BLaER1 treated with 17β-estradiol and CSF1 and Interleukin-3, amounts not matched to agents 10 nM and 100 nM (cell line): ENCODE results near the gene ZSCAN21.
A peak's percentile ranks its signal among the peaks of the same experiment; 100 is the strongest.

ENCODE experiments used
- H3K27ac ChIP-seq, 11 experiments: shearing (Covaris generic); formaldehyde crosslinking; 2 replicates each; pipeline ENCODE4 v1.8.1; 2022
- H3K27me3 ChIP-seq, 11 experiments: shearing (Covaris generic); formaldehyde crosslinking; 2 replicates each; pipeline ENCODE4 v1.8.1; 2022
- H3K36me3 ChIP-seq, 11 experiments: shearing (Covaris generic); formaldehyde crosslinking; 2 replicates each; pipeline ENCODE4 v1.8.1; 2022
- H3K4me1 ChIP-seq, 10 experiments: shearing (Covaris generic); formaldehyde crosslinking; 2 replicates each; pipeline ENCODE4 v1.8.1; 2022
- H3K4me2 ChIP-seq, 11 experiments: shearing (Covaris generic); formaldehyde crosslinking; 2 replicates each; pipeline ENCODE4 v1.8.1; 2022
- H3K4me3 ChIP-seq, 10 experiments: shearing (Covaris generic); formaldehyde crosslinking; 2 replicates each; pipeline ENCODE4 v1.8.1; 2022
- H3K9ac ChIP-seq, 11 experiments: shearing (Covaris generic); formaldehyde crosslinking; 2 replicates each; pipeline ENCODE4 v1.8.1; 2022
- H3K9me3 ChIP-seq, 11 experiments: shearing (Covaris generic); formaldehyde crosslinking; replicated peaks in 1 of 11; 2 replicates each; pipeline ENCODE4 v1.8.1; 2022
- H4K20me1 ChIP-seq, 11 experiments: shearing (Covaris generic); formaldehyde crosslinking; 2 replicates each; pipeline ENCODE4 v1.8.1; 2022
- Cebpa-rat ChIP-seq, 11 experiments: shearing (Covaris generic); IDR thresholded peaks; 2 replicates each; pipeline ENCODE4 v1.8.1; 2022

Gene ZSCAN21

DNA sequence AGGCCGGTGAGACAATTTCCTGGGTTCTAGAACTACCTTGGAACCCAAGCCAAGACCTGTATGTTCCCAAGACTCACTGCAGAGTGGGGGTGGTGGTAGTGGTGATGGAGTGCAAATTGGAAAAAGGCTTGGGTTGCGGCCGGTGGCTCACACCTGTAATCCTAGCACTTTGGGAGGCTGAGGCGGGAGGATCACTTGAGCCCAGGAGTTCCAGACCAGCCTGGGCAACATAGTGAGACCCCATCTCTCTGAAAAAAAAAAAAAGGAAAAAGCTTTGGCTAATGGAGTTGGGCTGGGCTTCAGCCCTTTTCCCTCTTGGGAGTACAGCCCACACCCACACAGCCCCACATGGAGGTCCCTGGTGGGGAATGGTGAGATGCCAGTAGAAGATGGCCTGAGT, 56.0 kb downstream of the ZSCAN21 start:
- TF ChIP-seq Cebpa-rat (IDR thresholded peaks at IDR 0.05): no peak
- Histone ChIP-seq H3K36me3 (peaks cover 68 to 79% (median 74%) of the 10 kb centered on the region in 11 experiments), H3K27ac (no peak overlapping the region)

DNA sequence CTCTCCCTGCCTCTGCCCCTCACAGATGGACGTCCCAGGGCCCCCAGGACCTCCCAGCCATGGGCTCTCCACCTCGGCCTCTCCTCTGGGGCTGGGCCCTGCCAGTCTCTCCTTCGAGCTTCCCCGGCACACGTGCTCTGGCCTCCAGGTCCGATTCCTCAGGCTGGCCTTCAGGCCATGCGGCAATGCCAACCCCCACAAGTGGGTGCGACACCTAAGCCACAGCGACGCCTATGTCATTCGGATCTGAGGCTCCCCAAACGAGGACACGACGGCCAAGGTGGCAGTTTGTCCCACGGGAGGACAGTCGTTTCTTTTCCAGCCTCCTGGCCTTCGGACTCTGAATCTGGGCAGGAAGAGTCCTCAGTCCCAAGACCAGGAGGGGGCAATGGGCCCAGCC, 57.1 kb downstream of the ZSCAN21 start:
- Histone ChIP-seq H3K4me3 (no peak overlapping the region), H3K4me2 (no peak overlapping the region), H3K36me3 (peaks cover 79 to 90% (median 85%) of the 10 kb centered on the region in 11 experiments), H3K27ac (no peak overlapping the region), H3K9ac (peak overlapping the region in 1 of 11 experiments; percentile 13; a peak in 3 of 22 replicates), H3K27me3 (no peaks in the 10 kb centered on the region), H4K20me1 (peaks cover 0 to 16% (median 0%) of the 10 kb centered on the region in 11 experiments; a peak in 4 of 22 replicates), H3K9me3 (no peaks in the 10 kb centered on the region), H3K4me1 (peaks cover 8 to 40% (median 30%) of the 10 kb centered on the region in 10 experiments)
- no peak for TF ChIP-seq Cebpa-rat (IDR thresholded peaks at IDR 0.05)

More for the DNA sequence above, 56.0 kb downstream of the ZSCAN21 start:
- Histone ChIP-seq H3K4me1 (peaks cover 8 to 33% (median 23%) of the 10 kb centered on the region in 10 experiments), H3K27me3 (no peaks in the 10 kb centered on the region), H3K9me3 (no peaks in the 10 kb centered on the region), H3K4me3 (no peak overlapping the region), H3K4me2 (no peak overlapping the region), H3K9ac (peak overlapping the region in 1 of 11 experiments; percentile 32; a peak in 1 of 22 replicates), H4K20me1 (peaks cover 0 to 16% (median 0%) of the 10 kb centered on the region in 11 experiments; a peak in 5 of 22 replicates)

DNA sequence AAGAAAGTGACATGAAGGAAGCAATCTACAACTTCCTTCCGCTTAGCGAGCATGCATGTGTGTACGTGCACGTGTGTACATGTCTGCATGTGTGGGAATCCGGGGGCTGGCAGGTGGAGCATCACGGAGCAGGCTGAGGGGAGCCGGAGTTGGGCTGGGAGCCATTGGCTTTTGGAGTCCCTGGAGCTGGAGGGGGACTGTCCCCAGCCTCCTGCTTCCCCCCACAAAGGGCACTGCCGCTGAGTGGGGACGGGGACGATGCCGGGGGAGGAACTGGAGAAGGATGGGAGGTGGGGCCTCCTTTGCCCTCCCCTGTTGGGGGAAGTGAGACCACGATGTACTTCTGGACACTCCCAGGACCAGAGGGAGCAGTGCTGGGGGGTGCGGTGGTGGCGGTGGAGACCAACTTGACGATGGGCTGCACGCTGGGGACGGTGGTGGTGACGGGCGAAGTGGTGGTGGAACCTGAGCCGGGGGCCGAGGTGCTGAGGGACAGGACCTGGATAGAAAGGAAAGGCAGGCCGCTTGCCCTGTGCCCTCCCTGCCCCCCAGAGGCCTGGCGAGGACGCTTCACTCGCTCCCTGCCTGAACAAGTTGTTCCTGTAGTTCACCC, 57.7 kb downstream of the ZSCAN21 start:
- Histone ChIP-seq H3K9ac (peak overlapping the region in 3 of 11 experiments; percentile 13 to 47 (median 30); a peak in 2 of 22 replicates), H3K4me3 (no peak overlapping the region), H3K9me3 (no peaks in the 10 kb centered on the region), H3K4me2 (no peak overlapping the region), H4K20me1 (peaks cover 0 to 20% (median 0%) of the 10 kb centered on the region in 11 experiments; a peak in 4 of 22 replicates), H3K27me3 (no peaks in the 10 kb centered on the region), H3K27ac (no peak overlapping the region; a peak in 1 of 22 replicates), H3K4me1 (peaks cover 7 to 45% (median 34%) of the 10 kb centered on the region in 10 experiments), H3K36me3 (peaks cover 85 to 96% (median 91%) of the 10 kb centered on the region in 11 experiments)
- TF ChIP-seq Cebpa-rat (IDR thresholded peaks at IDR 0.05): no peak

DNA sequence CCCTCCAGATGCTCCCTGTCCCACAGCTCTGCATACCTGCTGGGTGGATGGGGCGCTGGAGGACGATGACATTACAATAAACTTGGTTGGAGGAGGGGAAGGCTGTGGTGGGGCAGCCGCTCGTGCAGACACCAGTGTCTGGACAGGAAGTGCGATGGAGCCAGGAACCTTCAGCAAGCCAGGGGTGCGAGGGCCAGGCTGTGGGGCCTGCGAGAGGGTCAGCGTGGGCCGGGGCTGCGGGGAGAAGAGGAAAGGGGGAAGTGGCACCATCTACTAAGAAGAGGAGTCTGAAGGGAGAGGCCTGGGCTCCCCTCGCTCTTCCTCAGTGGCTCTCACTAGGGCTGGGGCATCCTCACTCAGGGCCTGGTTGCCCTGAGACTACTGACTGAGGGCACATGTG, 58.3 kb downstream of the ZSCAN21 start:
- TF ChIP-seq Cebpa-rat (IDR thresholded peaks at IDR 0.05): no peak
- no peaks in the 10 kb centered on the region for H3K27me3 ChIP-seq
- H3K36me3 ChIP-seq: peaks cover 91 to 100% (median 97%) of the 10 kb centered on the region in 11 experiments
- H3K9me3 ChIP-seq: no peaks in the 10 kb centered on the region
- H3K4me1 ChIP-seq: peaks cover 5 to 44% (median 31%) of the 10 kb centered on the region in 10 experiments; a peak in 19 of 20 replicates
- H4K20me1 ChIP-seq: peaks cover 0 to 22% (median 0%) of the 10 kb centered on the region in 11 experiments; a peak in 4 of 22 replicates
- H3K4me3 ChIP-seq: no peak overlapping the region
- H3K27ac ChIP-seq: no peak overlapping the region; a peak in 1 of 22 replicates
- 0 out of 22 replicates have a peak overlapping the region, but pooled peaks of 3 of the 11 experiments have one; percentile 9 to 47 (median 17) for H3K9ac ChIP-seq
- H3K4me2 ChIP-seq: no peak overlapping the region

DNA sequence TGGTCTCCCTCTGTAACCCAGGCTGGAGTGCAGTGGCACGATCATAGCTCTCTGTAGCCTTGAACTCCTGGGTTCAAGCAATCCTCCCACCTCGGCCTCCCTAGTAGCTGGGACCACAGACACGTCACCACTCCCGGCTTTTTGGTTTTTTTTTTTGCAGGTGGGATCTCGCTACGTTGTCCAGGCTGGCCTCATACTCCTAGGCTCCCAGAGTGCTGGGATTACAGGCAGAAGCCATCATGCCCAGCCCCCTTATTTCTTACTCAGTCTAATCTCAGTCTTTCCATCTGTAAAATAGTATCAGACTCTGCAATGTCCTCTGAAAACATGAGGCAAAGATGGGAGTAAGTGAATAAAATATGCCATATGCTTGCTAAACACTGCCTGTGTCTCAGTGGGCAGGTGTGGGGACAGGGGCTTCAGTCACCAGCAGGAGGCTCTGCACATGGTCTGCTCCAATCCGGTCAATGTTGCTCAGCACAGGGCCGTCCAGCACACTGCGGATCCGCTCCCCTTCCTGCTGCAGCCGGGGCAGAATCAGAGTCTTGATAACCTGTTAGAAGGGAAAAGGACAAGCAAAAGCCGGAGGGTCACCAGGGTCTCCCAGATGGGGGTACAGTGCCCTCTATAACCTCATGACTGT, 60.1 kb downstream of the ZSCAN21 start:
- no peak overlapping the region for H3K4me2 ChIP-seq
- peaks cover 5 to 30% (median 18%) of the 10 kb centered on the region in 10 experiments; a peak in 18 of 20 replicates for H3K4me1 ChIP-seq
- peaks cover 80 to 99% (median 95%) of the 10 kb centered on the region in 11 experiments for H3K36me3 ChIP-seq
- peaks cover 0 to 22% (median 0%) of the 10 kb centered on the region in 11 experiments; a peak in 4 of 22 replicates for H4K20me1 ChIP-seq
- no peaks in the 10 kb centered on the region for H3K27me3 ChIP-seq
- H3K27ac ChIP-seq: no peak overlapping the region
- H3K9ac ChIP-seq: peak overlapping the region in 1 of 11 experiments; percentile 0; a peak in 1 of 22 replicates
- no peaks in the 10 kb centered on the region for H3K9me3 ChIP-seq
- no peak overlapping the region for H3K4me3 ChIP-seq
- no peak for TF ChIP-seq Cebpa-rat (IDR thresholded peaks at IDR 0.05)

DNA sequence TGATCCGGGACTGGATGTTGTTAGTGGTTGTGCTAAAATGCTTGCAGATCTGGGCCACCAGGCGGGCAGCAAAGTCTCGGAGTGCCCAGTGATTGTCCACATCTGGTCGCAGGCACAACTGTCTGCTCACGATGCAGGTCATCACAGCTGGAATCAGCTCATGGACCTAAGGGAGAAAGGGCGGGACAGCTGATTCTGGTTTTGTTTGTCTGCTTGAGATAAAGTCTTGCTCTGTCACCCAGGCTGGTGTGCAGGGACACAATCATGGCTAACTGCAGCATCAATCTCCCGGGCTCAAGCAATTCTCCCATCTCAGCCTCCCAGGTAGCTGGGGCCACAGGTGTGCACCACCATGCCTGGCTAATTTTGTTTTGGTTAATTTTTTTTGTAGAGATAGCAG, 61.6 kb downstream of the ZSCAN21 start:
- no peaks in the 10 kb centered on the region for H3K9me3 ChIP-seq
- no peak for TF ChIP-seq Cebpa-rat (IDR thresholded peaks at IDR 0.05)
- H3K27ac ChIP-seq: peak overlapping the region in 1 of 11 experiments; percentile 10; a peak in 1 of 22 replicates
- peak overlapping the region in 10 of 11 experiments; percentile 11 to 64 (median 38); a peak in 16 of 22 replicates for H3K9ac ChIP-seq
- H3K4me3 ChIP-seq: no peak overlapping the region
- peak overlapping the region in 9 of 11 experiments; percentile 12 to 66 (median 60); a peak in 14 of 22 replicates for H3K4me2 ChIP-seq
- peaks cover 0 to 19% (median 0%) of the 10 kb centered on the region in 11 experiments; a peak in 4 of 22 replicates for H4K20me1 ChIP-seq
- H3K27me3 ChIP-seq: no peaks in the 10 kb centered on the region
- H3K36me3 ChIP-seq: peaks cover 65 to 96% (median 82%) of the 10 kb centered on the region in 11 experiments
- H3K4me1 ChIP-seq: peaks cover 5 to 30% (median 18%) of the 10 kb centered on the region in 10 experiments; a peak in 18 of 20 replicates

DNA sequence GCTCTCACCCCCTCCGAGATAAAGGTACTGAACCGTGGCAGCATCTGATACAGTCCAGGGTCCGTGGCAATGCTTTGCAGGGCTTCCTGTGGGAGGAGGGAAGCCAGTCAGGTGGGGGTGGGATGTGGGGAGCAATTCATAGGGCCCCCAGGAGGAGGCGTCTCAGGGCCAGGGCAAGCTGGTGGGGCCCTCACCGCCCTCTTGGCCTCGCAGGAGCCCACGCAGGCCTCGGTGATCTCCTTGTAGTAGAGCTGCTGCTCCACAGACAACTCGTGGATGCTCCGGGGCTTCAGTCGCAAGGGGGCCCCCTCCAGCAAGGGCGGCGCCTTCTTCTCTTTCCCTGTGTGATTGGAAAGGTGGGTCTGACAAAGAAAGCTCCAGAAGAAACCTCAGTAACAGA, 62.3 kb downstream of the ZSCAN21 start:
- H3K4me3 ChIP-seq: no peak overlapping the region
- H3K27me3 ChIP-seq: no peaks in the 10 kb centered on the region
- H4K20me1 ChIP-seq: peaks cover 0 to 18% (median 0%) of the 10 kb centered on the region in 11 experiments; a peak in 4 of 22 replicates
- H3K27ac ChIP-seq: peak overlapping the region in 5 of 11 experiments; percentile 2 to 38 (median 13); a peak in 6 of 22 replicates
- peaks cover 5 to 30% (median 18%) of the 10 kb centered on the region in 10 experiments; a peak in 18 of 20 replicates for H3K4me1 ChIP-seq
- no peaks in the 10 kb centered on the region for H3K9me3 ChIP-seq
- peaks cover 60 to 93% (median 76%) of the 10 kb centered on the region in 11 experiments for H3K36me3 ChIP-seq
- H3K9ac ChIP-seq: peak overlapping the region in 10 of 11 experiments; percentile 15 to 64 (median 42); a peak in 16 of 22 replicates
- TF ChIP-seq Cebpa-rat (IDR thresholded peaks at IDR 0.05): no peak
- peak overlapping the region in 10 of 11 experiments; percentile 12 to 66 (median 58); a peak in 17 of 22 replicates for H3K4me2 ChIP-seq
